Subcutaneous adipose tissue (tissue), 4 donors: ENCODE data around the gene DCLK3. TPM values are rescaled to one million over a fixed set of nuclear protein-coding genes. Genes with fewer than 3 reads are reported as not detected.

Experiments
- total RNA-seq, 4 donors: library from RNA; depleted of rRNA; stranded (reverse); fragments of >200 nt; gene quantifications; one replicate each; pipeline ENCODE4 v1.1.0, GENCODE V29; 2016
- TF ChIP-seq, protein P1 (sequence below): fragments of 450-650 bp; IDR thresholded peaks from one replicate; pipeline ENCODE4 v1.5.1; 2016; ENCODE audit warnings: low read depth, mild to moderate bottlenecking, control low read depth, antibody characterized with exemption, moderate library complexity

The DCLK3 gene
- total RNA-seq, 4 donors from 2014 or later, result 0.22 TPM; not detected in 3

DNA sequence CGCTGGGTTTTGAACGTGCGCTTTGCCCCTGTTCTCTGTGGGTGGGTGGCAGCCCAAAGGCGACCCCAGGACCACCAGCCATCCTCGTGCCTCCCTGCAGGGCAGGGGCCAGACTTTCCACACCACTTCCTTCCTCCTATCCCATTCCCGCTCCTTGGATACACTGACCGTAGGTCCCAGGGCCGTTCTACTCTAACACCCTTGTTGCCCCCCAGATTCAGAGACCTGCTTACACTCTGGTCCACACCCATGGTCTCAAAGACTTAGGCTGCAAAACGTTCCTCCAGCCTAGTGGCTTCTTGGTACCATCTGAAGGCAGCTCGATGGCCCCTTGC, 318 bp upstream of the DCLK3 start:
- TF ChIP-seq, protein P1, sequence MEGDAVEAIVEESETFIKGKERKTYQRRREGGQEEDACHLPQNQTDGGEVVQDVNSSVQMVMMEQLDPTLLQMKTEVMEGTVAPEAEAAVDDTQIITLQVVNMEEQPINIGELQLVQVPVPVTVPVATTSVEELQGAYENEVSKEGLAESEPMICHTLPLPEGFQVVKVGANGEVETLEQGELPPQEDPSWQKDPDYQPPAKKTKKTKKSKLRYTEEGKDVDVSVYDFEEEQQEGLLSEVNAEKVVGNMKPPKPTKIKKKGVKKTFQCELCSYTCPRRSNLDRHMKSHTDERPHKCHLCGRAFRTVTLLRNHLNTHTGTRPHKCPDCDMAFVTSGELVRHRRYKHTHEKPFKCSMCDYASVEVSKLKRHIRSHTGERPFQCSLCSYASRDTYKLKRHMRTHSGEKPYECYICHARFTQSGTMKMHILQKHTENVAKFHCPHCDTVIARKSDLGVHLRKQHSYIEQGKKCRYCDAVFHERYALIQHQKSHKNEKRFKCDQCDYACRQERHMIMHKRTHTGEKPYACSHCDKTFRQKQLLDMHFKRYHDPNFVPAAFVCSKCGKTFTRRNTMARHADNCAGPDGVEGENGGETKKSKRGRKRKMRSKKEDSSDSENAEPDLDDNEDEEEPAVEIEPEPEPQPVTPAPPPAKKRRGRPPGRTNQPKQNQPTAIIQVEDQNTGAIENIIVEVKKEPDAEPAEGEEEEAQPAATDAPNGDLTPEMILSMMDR, result no peak

DNA sequence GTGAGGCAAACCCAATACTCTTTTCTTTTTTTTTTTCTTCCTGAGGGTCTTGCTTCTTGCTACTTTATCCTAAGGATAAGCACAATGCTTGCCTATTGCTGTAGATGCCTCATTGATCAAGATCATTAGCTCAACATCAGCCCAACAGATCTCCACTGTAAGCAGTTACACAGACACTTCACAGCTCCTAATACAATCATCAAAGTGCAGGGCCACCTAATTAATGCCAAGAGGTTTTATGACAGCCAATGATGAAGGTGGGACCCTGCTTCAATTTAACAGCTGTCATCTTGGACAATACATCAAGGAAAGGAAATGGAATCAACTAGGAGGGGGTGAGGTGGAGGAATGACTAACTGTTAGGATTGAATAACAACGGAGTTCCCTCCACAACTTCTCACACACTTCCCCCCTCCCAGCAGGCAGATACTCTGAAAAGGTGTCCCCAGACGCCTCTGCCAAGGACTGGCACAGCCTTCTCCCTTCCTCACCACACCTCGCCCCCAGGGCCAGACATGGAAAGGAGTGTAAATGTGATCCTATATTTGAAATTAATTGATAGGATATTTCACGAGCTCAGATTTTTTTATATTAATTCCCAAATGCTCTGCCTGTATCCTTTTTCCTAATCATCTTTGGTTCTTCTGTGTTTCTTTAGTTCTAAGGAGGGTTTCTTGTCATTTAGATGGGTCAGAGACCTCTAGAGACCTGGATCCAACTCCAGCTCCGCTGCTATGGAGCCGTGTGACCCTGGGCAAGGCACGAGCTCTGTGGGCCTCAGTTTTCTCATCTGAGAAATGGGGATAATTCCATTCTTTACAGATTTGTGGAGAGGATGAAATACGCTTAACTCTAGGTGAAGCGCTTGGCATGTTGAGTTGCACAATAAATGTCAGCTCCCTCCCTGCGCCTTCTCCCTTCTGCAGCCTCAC, 1.2 kb downstream of the DCLK3 start:
- TF ChIP-seq, protein P1, result no peak

DNA sequence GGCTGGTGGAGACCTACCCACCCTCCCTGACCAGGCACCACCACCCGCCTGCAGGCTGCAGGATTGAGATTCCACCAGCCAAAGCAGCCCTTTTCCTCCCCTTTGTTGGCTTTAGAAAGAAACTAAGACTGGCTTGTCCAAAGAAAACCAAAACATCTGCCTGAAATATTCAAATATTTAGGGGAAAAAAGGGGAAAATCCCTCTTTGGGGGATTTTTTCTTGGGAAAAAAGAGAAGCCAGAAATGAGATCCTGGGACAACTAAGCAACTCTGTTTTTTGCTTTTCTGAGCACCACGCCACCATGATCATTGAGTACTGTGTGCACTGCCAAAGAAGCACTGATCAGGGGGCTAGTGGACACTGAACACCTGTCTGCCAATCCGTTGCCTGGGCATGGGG, 2.6 kb downstream of the DCLK3 start:
- TF ChIP-seq, protein P1, result no peak

DNA sequence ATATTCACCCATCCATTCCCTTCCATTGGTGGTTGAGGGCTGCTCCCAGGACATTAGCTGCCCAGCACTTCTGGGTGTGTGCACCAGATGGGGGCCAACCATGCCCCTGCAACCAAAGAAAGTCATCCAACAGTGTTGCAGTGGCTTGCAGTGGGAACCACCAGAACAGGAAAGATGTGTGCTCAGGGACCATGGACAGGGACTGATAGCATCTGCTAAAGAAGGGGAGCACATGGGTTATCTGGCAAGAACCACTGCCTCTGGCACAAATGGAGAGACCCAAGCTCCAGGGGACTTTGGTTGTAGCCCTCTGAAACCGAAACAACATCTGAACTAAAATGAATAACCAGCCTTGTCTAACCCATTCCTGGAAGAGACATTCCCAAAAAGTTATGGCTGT, 8.1 kb downstream of the DCLK3 start:
- TF ChIP-seq, protein P1, result no peak

GRCh38 chr3:36751326-36751725, 13.0 kb downstream of the DCLK3 start:
- TF ChIP-seq, protein P1, result no peak

GRCh38 chr3:36750737-36751136, 13.6 kb downstream of the DCLK3 start:
- TF ChIP-seq, protein P1, result no peak

DNA sequence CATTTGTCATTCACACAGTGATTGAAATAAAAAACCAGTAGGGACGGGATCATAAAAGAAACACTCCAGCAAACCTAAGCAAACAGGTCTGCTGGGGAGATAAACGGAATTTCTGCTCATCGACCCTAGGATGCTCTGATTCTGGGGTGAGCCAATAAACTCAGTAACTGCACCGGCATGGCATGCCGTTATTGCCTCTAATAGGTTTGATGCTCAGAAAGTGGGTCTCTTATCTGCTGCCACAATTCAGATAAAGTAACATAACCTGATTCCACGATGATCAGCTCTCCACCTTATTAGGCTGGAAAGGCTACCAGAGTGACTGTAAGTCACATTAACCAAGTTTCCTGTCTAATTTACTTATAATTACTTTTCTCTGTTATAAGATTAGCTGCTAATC, 19.6 kb downstream of the DCLK3 start:
- TF ChIP-seq, protein P1, result no peak
